SK-N-SH treated with all-trans-retinoic acid at 6 μM for 48 hours (cell line): ENCODE data around the gene IQCK.
A peak's percentile ranks its signal among the peaks of the same experiment; 100 is the strongest.

Experiments
- ATAC-seq: fragments of 200-7000 bp; cut with Tn5 transposase; 3 replicates; pipeline ENCODE4 v1.9.1; 2020; ENCODE audit warnings: mild to moderate bottlenecking, moderate library complexity
- BACH2 ChIP-seq: fragments of 250-450 bp; sonication (Bioruptor Pico); IDR thresholded peaks from 2 replicates; pipeline ENCODE4 v1.9.0; 2021; ENCODE audit warnings: mild to moderate bottlenecking, borderline replicate concordance
- CSDC2 ChIP-seq: fragments of 250-450 bp; sonication (Bioruptor Pico); IDR thresholded peaks from 2 replicates; pipeline ENCODE4 v1.5.0; 2020; ENCODE audit warnings: mild to moderate bottlenecking, moderate library complexity
- CSRNP3 ChIP-seq: fragments of 250-450 bp; sonication (Bioruptor Pico); IDR thresholded peaks from 2 replicates; pipeline ENCODE4 v1.5.1; 2021; ENCODE audit warnings: mild to moderate bottlenecking, moderate library complexity
- PPARA ChIP-seq: fragments of 250-450 bp; sonication (Bioruptor Pico); IDR thresholded peaks from 2 replicates; pipeline ENCODE4 v1.5.0; 2020; ENCODE audit warnings: mild to moderate bottlenecking, borderline replicate concordance
- ZNF8 ChIP-seq: fragments of 450-650 bp; formaldehyde crosslinking; IDR thresholded peaks from 2 replicates; pipeline ENCODE4 v1.5.0; 2020; ENCODE audit warnings: mild to moderate bottlenecking, moderate library complexity

IQCK gene

GRCh38 chr16:19907161-19907992 is 189.3 kb downstream of the IQCK start:
- peak; percentile 99 for ATAC-seq
- no peak for TF ChIP-seq ZNF8
- TF ChIP-seq PPARA (CRISPR knock-in tag), result no peak
- no peak for TF ChIP-seq CSRNP3
- no peak for TF ChIP-seq BACH2 (CRISPR knock-in tag)
- no peak for TF ChIP-seq CSDC2 (CRISPR knock-in tag)
- TF ChIP-seq, all 23 proteins: peak for 0
